Transverse colon (tissue), 4 donors: Measurements from ENCODE around the gene ANO4. TPM values are rescaled to one million over a fixed set of nuclear protein-coding genes. Genes with fewer than 3 reads are reported as not detected.

Experiments
- DNase-seq: peaks from one replicate; pipeline ENCODE4 v3.0.0-alpha.2; 2019
- H3K27ac ChIP-seq, 4 donors: fragments of 200-600 bp; sonication (generic); 2 replicates each; pipeline ENCODE4 v1.5.1; 2016 to 2018; ENCODE audit warnings: inconsistent platforms in 4 of 4
- H3K27me3 ChIP-seq: fragments of 200-600 bp; sonication (generic); 2 replicates; pipeline ENCODE4 v1.5.1; 2017; ENCODE audit warnings: inconsistent platforms
- H3K36me3 ChIP-seq, 4 donors: fragments of 200-600 bp; sonication (generic); 2 replicates each; pipeline ENCODE4 v1.5.1; 2017 to 2019; ENCODE audit warnings: inconsistent platforms in 4 of 4
- H3K4me1 ChIP-seq, 4 donors: fragments of 200-600 bp; sonication (generic); 2 replicates each; pipeline ENCODE4 v1.5.1; 2017 to 2020; ENCODE audit warnings: inconsistent platforms in 4 of 4
- H3K4me3 ChIP-seq, 4 donors: fragments of 200-600 bp; sonication (generic); 1 replicate in 1 of 4; 2 replicates in 3 of 4; pipeline versions ENCODE4 v1.5.1 to v1.6.1; 2017 to 2019; ENCODE audit warnings: inconsistent platforms in 4 of 4
- H3K9me3 ChIP-seq, 2 donors: fragments of 200-600 bp; sonication (generic); 2 replicates each; pipeline ENCODE4 v1.5.1; 2017 to 2019; ENCODE audit warnings: inconsistent platforms in 2 of 2
- CTCF ChIP-seq, 5 experiments: fragments of 200-600 bp in 3 of 5; fragments of 450-650 bp in 2 of 5; sonication (generic) in 3 of 5; IDR thresholded peaks; 1 replicate in 2 of 5; 2 replicates in 3 of 5; pipeline ENCODE4 v1.5.1; 2016 to 2017; ENCODE audit warnings: antibody characterized with exemption in 5 of 5, inconsistent platforms in 3 of 5, mild to moderate bottlenecking in 2 of 5, moderate library complexity in 1 of 5
- EP300 ChIP-seq: sonication (generic); formaldehyde crosslinking; IDR thresholded peaks from one replicate; pipeline ENCODE4 v1.6.1; 2017; ENCODE audit warnings: antibody characterized with exemption, low read depth
- POLR2A ChIP-seq: fragments of 450-650 bp; IDR thresholded peaks from one replicate; pipeline ENCODE4 v1.6.1; 2016; ENCODE audit warnings: antibody characterized with exemption, mild to moderate bottlenecking, moderate library complexity
- POLR2AphosphoS5 ChIP-seq, 3 donors: sonication (generic); formaldehyde crosslinking; IDR thresholded peaks; one replicate each; pipeline ENCODE4 v1.6.1; 2016; ENCODE audit warnings: antibody characterized with exemption in 3 of 3
- WGBS, 2 donors: methylation state at CpG; one replicate each; pipeline ENCODE4 v1.1.5; 2018; ENCODE audit warnings: low coverage in 1 of 2; 5-methylcytosine and 5-hydroxymethylcytosine counted together
- in situ Hi-C, 4 donors: fragments of 200-750 bp; cut with MboI; loops; one replicate each; pipeline versions ENCODE4 v1.15.0 to v1.15.1; 2017; ENCODE audit warnings: low sequenced_read_pairs in 3 of 4, low pct_ligation_motif_present in 1 of 4, low pct_unique_long_range_greater_than_20kb in 1 of 4
- intact Hi-C: fragments of 100-400 bp; cut with DNase I; formaldehyde crosslinking; loops from one replicate; pipeline ENCODE4 v1.15.1; 2023; ENCODE audit warnings: low total_unique reads
- total RNA-seq, 4 donors: library from RNA; depleted of rRNA; stranded (reverse); fragments of >200 nt; gene quantifications; one replicate each; pipeline ENCODE4 v1.1.0, GENCODE V29; 2016

ANO4 gene
- total RNA-seq, 4 donors from 2014 or later = 0.14 TPM; not detected in 3

- in situ Hi-C loops = no loop called here
- 58 to 70% methylated on average over 2 of the region's 2 CpGs for WGBS, 2 donors
- no peaks in the 10 kb centered on the region for H3K27me3 ChIP-seq
- no peak overlapping the region for H3K27ac ChIP-seq
- intact Hi-C loops = no loop called here
- no peak overlapping the region for H3K4me3 ChIP-seq
- H3K4me1 ChIP-seq = no peaks in the 10 kb centered on the region
- no peaks in the 10 kb centered on the region for H3K9me3 ChIP-seq
- TF ChIP-seq CTCF (IDR thresholded peaks at IDR 0.05) (no peak), POLR2A (no peak)
- H3K36me3 ChIP-seq = no peaks in the 10 kb centered on the region
- no peak for DNase-seq
Measured at GRCh38 chr12:100919116-100919515, 124.5 kb downstream of the ANO4 start.

- no peaks in the 10 kb centered on the region for H3K9me3 ChIP-seq
- no peaks in the 10 kb centered on the region for H3K27me3 ChIP-seq
- 65 to 80% methylated on average over 4 of the region's 4 CpGs for WGBS, 2 donors
- in situ Hi-C loops = no loop called here
- H3K27ac ChIP-seq = no peak overlapping the region
- no peak for DNase-seq
- no peaks in the 10 kb centered on the region for H3K36me3 ChIP-seq
- H3K4me1 ChIP-seq = no peaks in the 10 kb centered on the region
- TF ChIP-seq POLR2AphosphoS5 (IDR thresholded peaks at IDR 0.05) (no peak), CTCF (IDR thresholded peaks at IDR 0.05) (no peak), POLR2A (no peak), EP300 (no peak)
- no peak overlapping the region for H3K4me3 ChIP-seq
- intact Hi-C loops = no loop called here
Measured at GRCh38 chr12:100920493-100920892, 125.9 kb downstream of the ANO4 start.

GRCh38 chr12:100926669-100927248 is 132.2 kb downstream of the ANO4 start:
- no peaks in the 10 kb centered on the region for H3K27me3 ChIP-seq
- H3K36me3 ChIP-seq = no peaks in the 10 kb centered on the region
- TF ChIP-seq EP300 (no peak), CTCF (IDR thresholded peaks at IDR 0.05) (no peak), POLR2A (no peak), POLR2AphosphoS5 (IDR thresholded peaks at IDR 0.05) (no peak)
- in situ Hi-C loops (no loop called here), intact Hi-C loops (no loop called here)
- H3K4me3 ChIP-seq = no peak overlapping the region
- peak; percentile 8 for DNase-seq
- H3K9me3 ChIP-seq = no peaks in the 10 kb centered on the region
- WGBS, 2 donors = 0% methylated on average over 1 of the region's 1 CpG; no CpG with 5 or more reads in 1 of the 2 donors
- H3K27ac ChIP-seq = no peak overlapping the region
- no peaks in the 10 kb centered on the region for H3K4me1 ChIP-seq

GRCh38 chr12:100927826-100928225 is 133.2 kb downstream of the ANO4 start:
- H3K27ac ChIP-seq = no peak overlapping the region
- TF ChIP-seq EP300 (no peak), CTCF (IDR thresholded peaks at IDR 0.05) (no peak), POLR2AphosphoS5 (IDR thresholded peaks at IDR 0.05) (no peak), POLR2A (no peak)
- no peaks in the 10 kb centered on the region for H3K4me1 ChIP-seq
- intact Hi-C loops = no loop called here
- no peaks in the 10 kb centered on the region for H3K9me3 ChIP-seq
- 74 to 76% methylated on average over 4 of the region's 4 CpGs for WGBS, 2 donors
- H3K27me3 ChIP-seq = no peaks in the 10 kb centered on the region
- no peak for DNase-seq
- H3K4me3 ChIP-seq = no peak overlapping the region
- in situ Hi-C loops = no loop called here
- H3K36me3 ChIP-seq = no peaks in the 10 kb centered on the region
